HCEC 1CT (cell line): Measurements from ENCODE around the gene HCAR2.
"Not testable (repeated sequence)": the region's sequence is repeated elsewhere in the genome, so short reads cannot be mapped to it uniquely, and the experiment has no call there.

Experiments used
- DNase-seq: peaks from one replicate; pipeline ENCODE4 v3.0.0-alpha.2; 2017

The HCAR2 gene

DNA sequence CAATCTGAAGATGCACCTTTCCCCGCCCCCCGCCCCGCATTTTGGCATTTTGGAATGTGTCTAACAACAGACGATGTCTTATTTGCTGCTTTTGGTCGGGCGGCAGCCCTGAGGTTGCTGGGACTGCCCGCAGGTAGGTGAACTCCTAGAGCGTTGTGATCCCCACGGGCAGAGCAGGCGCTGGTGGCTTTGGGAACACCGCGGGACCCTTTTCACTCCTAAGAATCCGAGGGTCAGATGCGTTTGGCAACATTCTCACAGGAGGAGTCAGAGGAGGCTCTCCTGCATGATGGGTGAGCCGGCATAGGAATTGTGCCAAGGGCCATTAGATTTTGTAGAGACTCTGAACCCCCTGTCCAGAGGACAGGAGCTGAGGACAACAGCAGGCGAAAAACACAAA is 41.9 kb downstream of the HCAR2 start:
- no peak for DNase-seq

GRCh38 chr12:122659579-122659978 is 43.6 kb downstream of the HCAR2 start:
- DNase-seq, result no peak

DNA sequence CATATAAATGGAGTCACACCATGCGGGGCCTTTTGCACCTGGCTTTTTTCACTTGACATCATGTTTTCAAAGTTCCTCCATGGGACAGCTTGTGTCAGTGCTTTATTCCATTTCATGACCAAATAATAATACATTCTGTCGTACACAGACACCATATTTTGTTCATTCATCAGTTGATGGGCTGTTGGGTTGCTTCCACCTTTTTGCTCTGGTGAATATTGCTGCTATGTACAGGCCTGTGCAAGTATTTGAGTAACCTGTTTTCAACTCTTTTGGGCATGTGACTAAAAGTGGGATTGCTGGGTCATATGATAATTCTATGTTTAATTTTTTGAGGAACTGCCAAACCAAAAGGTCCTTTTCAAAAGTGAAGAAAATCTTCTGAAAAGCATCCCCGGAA is 46.9 kb downstream of the HCAR2 start:
- DNase-seq, result no peak

- not testable (repeated sequence) for DNase-seq
Measured at GRCh38 chr12:122653291-122653690, 49.9 kb downstream of the HCAR2 start.

DNA sequence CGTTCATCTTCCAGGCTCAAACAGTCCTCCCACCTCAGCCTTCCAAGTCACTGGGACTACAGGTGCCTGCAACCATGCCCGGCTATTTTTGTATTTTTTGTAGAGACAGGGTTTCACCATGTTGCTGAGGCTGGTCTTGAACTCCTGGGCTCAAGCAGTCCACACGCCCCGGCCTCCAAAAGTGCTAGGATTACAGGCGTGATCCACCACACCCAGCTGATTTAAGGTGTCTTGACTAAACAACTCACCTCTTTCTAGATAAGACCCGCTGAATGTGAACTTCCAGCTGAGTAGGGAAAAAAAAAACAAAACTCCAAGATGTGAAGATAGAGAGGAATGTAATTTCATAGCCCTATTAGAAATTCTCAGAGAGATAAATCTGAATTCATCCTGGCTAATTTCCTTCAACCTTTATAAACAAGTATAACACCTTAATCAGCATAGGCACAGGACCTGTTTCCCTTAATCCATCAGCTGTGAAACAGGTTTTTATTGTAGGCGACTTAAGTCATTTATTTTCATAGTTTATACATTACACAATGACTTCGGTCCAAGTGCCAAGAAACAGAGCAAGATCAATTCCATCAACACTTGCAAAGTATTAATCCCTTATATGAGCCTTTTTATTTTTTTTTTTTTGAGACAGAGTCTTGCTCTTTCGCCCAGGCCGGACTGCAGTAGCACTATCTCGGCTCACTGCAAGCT is 51.5 kb downstream of the HCAR2 start:
- DNase-seq, result no peak
